Neutrophil (primary cell): ENCODE results near the gene ARMC12.
"Not testable (repeated sequence)": the region's sequence is repeated elsewhere in the genome, so short reads cannot be mapped to it uniquely, and the experiment has no call there.

Experiments used
- H3K27ac ChIP-seq: fragments of 200-600 bp; sonication (generic); 2 replicates; pipeline ENCODE4 v1.5.1; 2016; ENCODE audit warnings: mild to moderate bottlenecking, moderate library complexity
- H3K27me3 ChIP-seq: fragments of 200-600 bp; sonication (generic); 2 replicates; pipeline ENCODE4 v1.6.0; 2016; ENCODE audit warnings: mild to moderate bottlenecking
- H3K36me3 ChIP-seq: fragments of 200-600 bp; sonication (generic); 2 replicates; pipeline ENCODE4 v1.5.1; 2017
- H3K4me1 ChIP-seq, 2 experiments: fragments of 200-600 bp in 1 of 2; sonication (generic) in 1 of 2; 1 replicate in 1 of 2; 2 replicates in 1 of 2; pipeline versions ENCODE4 v1.5.1 to v1.6.1; 2013 to 2016; ENCODE audit warnings: low read depth in 1 of 2, low read length in 1 of 2, mild to moderate bottlenecking in 1 of 2, moderate library complexity in 1 of 2; ENCODE audit not compliant: control insufficient read depth in 1 of 2, insufficient read depth in 1 of 2
- H3K4me3 ChIP-seq, 2 experiments: fragments of 200-600 bp in 1 of 2; sonication (generic) in 1 of 2; 1 replicate in 1 of 2; 2 replicates in 1 of 2; pipeline ENCODE4 v1.5.1; 2013 to 2016; ENCODE audit warnings: low read depth in 1 of 2, low read length in 1 of 2, mild to moderate bottlenecking in 1 of 2, moderate library complexity in 1 of 2
- H3K9me3 ChIP-seq: fragments of 200-600 bp; sonication (generic); 2 replicates; pipeline ENCODE4 v1.5.1; 2016
- TF ChIP-seq, protein P1 (sequence below): fragments of 200-600 bp; sonication (generic); IDR thresholded peaks from 2 replicates; pipeline ENCODE4 v1.5.1; 2016; ENCODE audit warnings: antibody characterized with exemption

ARMC12 gene

DNA sequence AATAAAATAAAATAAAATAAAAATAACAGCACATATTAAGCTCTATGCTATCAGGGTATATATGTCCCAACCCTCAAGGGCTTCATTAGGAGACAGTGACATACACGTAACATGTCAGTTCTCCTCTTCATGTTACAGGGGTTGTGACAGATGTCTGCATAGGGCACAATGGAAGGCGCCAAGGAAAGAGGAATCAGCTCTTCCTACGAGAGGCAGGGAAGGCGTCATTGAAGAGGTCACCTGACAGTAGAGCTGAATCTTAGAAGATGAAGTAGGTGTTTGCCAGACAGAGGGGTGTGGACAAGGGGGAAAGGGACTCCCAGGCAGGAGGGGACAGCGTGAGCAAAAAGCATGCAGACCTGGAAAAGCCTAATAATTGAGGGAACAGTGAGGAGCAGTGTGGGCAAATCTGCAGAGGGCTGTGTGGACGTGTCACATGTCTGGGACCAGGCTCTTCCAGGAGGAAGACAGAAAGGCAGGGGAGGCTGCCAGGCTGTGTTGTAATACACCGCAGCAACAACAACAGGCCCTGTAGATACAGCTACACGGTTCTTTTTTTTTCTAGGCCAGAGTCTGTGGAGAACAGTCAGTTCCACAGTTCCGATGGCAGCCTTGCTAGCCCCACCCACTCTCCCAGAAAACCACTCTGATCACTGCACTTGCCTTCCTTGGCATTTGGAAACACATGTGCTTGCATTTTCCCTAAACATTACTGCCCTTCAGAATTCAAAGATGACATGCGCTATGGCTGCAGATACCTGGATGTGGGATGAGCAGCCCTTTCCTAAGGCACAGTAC is 45.6 kb upstream of the ARMC12 start:
- TF ChIP-seq, protein P1, sequence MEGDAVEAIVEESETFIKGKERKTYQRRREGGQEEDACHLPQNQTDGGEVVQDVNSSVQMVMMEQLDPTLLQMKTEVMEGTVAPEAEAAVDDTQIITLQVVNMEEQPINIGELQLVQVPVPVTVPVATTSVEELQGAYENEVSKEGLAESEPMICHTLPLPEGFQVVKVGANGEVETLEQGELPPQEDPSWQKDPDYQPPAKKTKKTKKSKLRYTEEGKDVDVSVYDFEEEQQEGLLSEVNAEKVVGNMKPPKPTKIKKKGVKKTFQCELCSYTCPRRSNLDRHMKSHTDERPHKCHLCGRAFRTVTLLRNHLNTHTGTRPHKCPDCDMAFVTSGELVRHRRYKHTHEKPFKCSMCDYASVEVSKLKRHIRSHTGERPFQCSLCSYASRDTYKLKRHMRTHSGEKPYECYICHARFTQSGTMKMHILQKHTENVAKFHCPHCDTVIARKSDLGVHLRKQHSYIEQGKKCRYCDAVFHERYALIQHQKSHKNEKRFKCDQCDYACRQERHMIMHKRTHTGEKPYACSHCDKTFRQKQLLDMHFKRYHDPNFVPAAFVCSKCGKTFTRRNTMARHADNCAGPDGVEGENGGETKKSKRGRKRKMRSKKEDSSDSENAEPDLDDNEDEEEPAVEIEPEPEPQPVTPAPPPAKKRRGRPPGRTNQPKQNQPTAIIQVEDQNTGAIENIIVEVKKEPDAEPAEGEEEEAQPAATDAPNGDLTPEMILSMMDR: no peak
- Histone ChIP-seq H3K36me3 (no peaks in the 10 kb centered on the region), H3K4me3 (peak overlapping the region; percentile 18 to 25), H3K4me1 (peaks cover 41 to 42% of the 10 kb centered on the region in 2 experiments), H3K9me3 (no peaks in the 10 kb centered on the region), H3K27me3 (no peaks in the 10 kb centered on the region), H3K27ac (peak overlapping the region; percentile 60)

GRCh38 chr6:35694462-35694861 is 42.4 kb upstream of the ARMC12 start:
- Histone ChIP-seq H3K4me1 (peaks cover 19 to 22% of the 10 kb centered on the region in 2 experiments), H3K27ac (no peak overlapping the region), H3K36me3 (no peaks in the 10 kb centered on the region), H3K9me3 (no peaks in the 10 kb centered on the region), H3K4me3 (no peak overlapping the region), H3K27me3 (no peaks in the 10 kb centered on the region)
- TF ChIP-seq, protein P1: no peak

DNA sequence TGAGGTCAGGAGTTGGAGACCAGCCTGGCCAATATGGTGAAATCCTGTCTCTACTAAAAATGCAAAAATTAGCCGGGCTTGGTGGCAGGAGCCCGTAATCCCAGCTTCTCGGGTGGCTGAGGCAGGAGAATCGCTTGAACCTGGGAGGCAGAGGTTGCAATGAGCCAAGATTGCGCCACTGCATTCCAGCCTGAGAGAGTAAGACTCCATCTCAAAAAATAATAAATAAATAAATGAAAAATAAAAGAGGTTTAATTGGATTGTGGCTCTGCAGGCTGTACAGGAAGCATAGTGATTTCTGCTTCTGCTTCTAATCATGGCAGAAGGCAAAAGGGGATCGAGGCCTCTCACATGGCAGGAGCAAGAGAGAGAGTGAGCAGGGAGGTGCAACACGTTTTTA is 38.4 kb upstream of the ARMC12 start:
- not testable (repeated sequence) for H3K4me1 ChIP-seq, H3K4me3 ChIP-seq, H3K27me3 ChIP-seq, H3K27ac ChIP-seq, H3K36me3 ChIP-seq, H3K9me3 ChIP-seq

- TF ChIP-seq, protein P1: no peak
- Histone ChIP-seq H3K4me3 (no peak overlapping the region), H3K36me3 (no peaks in the 10 kb centered on the region), H3K27ac (no peak overlapping the region), H3K4me1 (no peaks in the 10 kb centered on the region), H3K9me3 (no peaks in the 10 kb centered on the region), H3K27me3 (no peaks in the 10 kb centered on the region)
These were observed 38.0 kb upstream of the ARMC12 start for GRCh38 chr6:35698858-35699257.

- no peak overlapping the region for H3K27ac ChIP-seq
- H3K4me1 ChIP-seq: peaks cover 0 to 6% of the 10 kb centered on the region in 2 experiments
- no peak overlapping the region for H3K4me3 ChIP-seq
- no peaks in the 10 kb centered on the region for H3K36me3 ChIP-seq
- TF ChIP-seq, protein P1: no peak
- no peaks in the 10 kb centered on the region for H3K9me3 ChIP-seq
- H3K27me3 ChIP-seq: no peaks in the 10 kb centered on the region
These were observed 33.3 kb upstream of the ARMC12 start for GRCh38 chr6:35703554-35703953.

DNA sequence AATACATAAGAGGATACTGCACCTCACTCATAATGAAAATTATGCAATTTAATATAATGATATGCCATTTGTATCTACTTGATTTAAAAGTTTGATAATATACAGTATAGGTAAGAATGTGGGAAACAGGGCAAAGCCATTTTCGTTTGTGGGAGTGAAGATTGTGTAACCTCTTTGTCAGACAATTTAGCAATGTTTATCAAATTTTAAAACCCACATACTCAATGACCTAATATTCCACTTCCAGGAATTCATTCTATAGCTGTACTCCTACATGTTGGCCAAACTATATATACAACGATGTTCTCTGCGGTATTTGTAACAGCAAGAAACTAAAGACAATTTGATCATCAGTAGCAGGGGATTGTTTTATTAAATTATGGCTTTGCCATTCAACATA is 30.4 kb upstream of the ARMC12 start:
- Histone ChIP-seq H3K4me3 (no peak overlapping the region), H3K27ac (no peak overlapping the region), H3K27me3 (no peaks in the 10 kb centered on the region), H3K9me3 (no peaks in the 10 kb centered on the region), H3K4me1 (peaks cover 0 to 6% of the 10 kb centered on the region in 2 experiments), H3K36me3 (no peaks in the 10 kb centered on the region)
- TF ChIP-seq, protein P1: no peak
